Keratinocyte (primary cell): ENCODE data around the gene NEUROD2. TPM values are rescaled to one million over a fixed set of nuclear protein-coding genes. Genes with fewer than 3 reads are reported as not detected.

Source experiments
- DNase-seq: peaks from one replicate; pipeline ENCODE4 v3.0.0-alpha.2; 2011; ENCODE audit warnings: low read depth, missing footprints, low spot score
- FAIRE-seq: peaks from 2 replicates; lab custom pipeline; 2011; peaks lifted over from hg19 to GRCh38; lab: Jason Lieb, UNC
- H2AFZ ChIP-seq: 2 replicates; pipeline ENCODE4 v1.6.0; 2012; ENCODE audit warnings: low read length, control low read depth, inconsistent platforms; ENCODE audit not compliant: control insufficient read depth
- H3K27ac ChIP-seq: 2 replicates; pipeline ENCODE4 v1.5.1; 2011; ENCODE audit warnings: low read length; ENCODE audit not compliant: control insufficient read depth, insufficient read depth
- H3K27me3 ChIP-seq: 3 replicates; pipeline ENCODE4 v1.6.0; 2011; ENCODE audit warnings: low read length; ENCODE audit not compliant: control insufficient read depth, insufficient read depth; ENCODE audit errors: extremely low read depth
- H3K36me3 ChIP-seq, 2 experiments: 2 replicates in 1 of 2; 3 replicates in 1 of 2; pipeline ENCODE4 v1.5.1; 2011; ENCODE audit warnings: low read length in 2 of 2, mild to moderate bottlenecking in 1 of 2; ENCODE audit not compliant: control insufficient read depth in 2 of 2, insufficient read depth in 2 of 2; ENCODE audit errors: extremely low read depth in 1 of 2
- H3K4me1 ChIP-seq: 3 replicates; pipeline ENCODE4 v1.5.1; 2011; ENCODE audit warnings: low read length; ENCODE audit not compliant: control insufficient read depth, insufficient read depth; ENCODE audit errors: extremely low read depth
- H3K4me2 ChIP-seq: 3 replicates; pipeline ENCODE4 v1.6.0; 2011; ENCODE audit warnings: low read depth, low read length; ENCODE audit not compliant: control insufficient read depth, insufficient read depth; ENCODE audit errors: extremely low read depth
- H3K4me3 ChIP-seq, 3 experiments: fragments of 200-600 bp in 1 of 3; sonication (generic) in 1 of 3; 2 replicates in 2 of 3; 3 replicates in 1 of 3; pipeline ENCODE4 v1.5.1; 2011 to 2016; ENCODE audit warnings: low read length in 3 of 3, mild to moderate bottlenecking in 3 of 3, control low read depth in 2 of 3, inconsistent platforms in 1 of 3, low read depth in 1 of 3, mixed read lengths in 1 of 3, mixed run types in 1 of 3, moderate library complexity in 1 of 3; ENCODE audit not compliant: control insufficient read depth in 2 of 3, insufficient read depth in 2 of 3; ENCODE audit errors: extremely low read depth in 1 of 3
- H3K79me2 ChIP-seq: 2 replicates; pipeline ENCODE4 v1.6.0; 2012; ENCODE audit warnings: low read length; ENCODE audit not compliant: control insufficient read depth, insufficient read depth
- H3K9ac ChIP-seq: 3 replicates; pipeline ENCODE4 v1.6.0; 2011; ENCODE audit warnings: low read length; ENCODE audit not compliant: control insufficient read depth, insufficient read depth; ENCODE audit errors: extremely low read depth
- H3K9me1 ChIP-seq: 3 replicates; pipeline ENCODE4 v1.6.0; 2011; ENCODE audit warnings: low read length; ENCODE audit not compliant: control insufficient read depth, insufficient read depth; ENCODE audit errors: extremely low read depth
- H3K9me3 ChIP-seq: 2 replicates; pipeline ENCODE4 v1.5.1; 2012; ENCODE audit warnings: low read depth, low read length; ENCODE audit not compliant: control insufficient read depth
- H4K20me1 ChIP-seq: 3 replicates; pipeline ENCODE4 v1.6.0; 2011; ENCODE audit warnings: low read length; ENCODE audit not compliant: control insufficient read depth, insufficient read depth; ENCODE audit errors: extremely low read depth
- CTCF ChIP-seq, 3 experiments: IDR thresholded peaks in 1 of 3; conservative IDR thresholded peaks in 1 of 3; optimal IDR thresholded peaks in 1 of 3; 2 replicates in 2 of 3; 3 replicates in 1 of 3; pipeline versions ENCODE3 to v1.5.1; 2011; ENCODE audit warnings: low read length in 3 of 3, mild to moderate bottlenecking in 3 of 3, moderate library complexity in 2 of 3, control low read depth in 1 of 3, inconsistent platforms in 1 of 3; ENCODE audit not compliant: insufficient read depth in 2 of 3; ENCODE audit errors: extremely low read depth in 1 of 3
- EZH2 ChIP-seq: IDR thresholded peaks from one replicate; pipeline ENCODE4 v1.6.1; 2012; ENCODE audit warnings: inconsistent platforms, mild to moderate bottlenecking, low read length, moderate library complexity
- dilution Hi-C: fragments of 300-500 bp; cut with MboI; formaldehyde crosslinking; loops from one replicate; pipeline ENCODE4 v1.7.0; 2020; ENCODE audit warnings: low sequenced_read_pairs; ENCODE audit not compliant: extremely low pct_ligation_motif_present
- polyA plus RNA-seq, 5 experiments: library from polyadenylated mRNA; depleted of rRNA in 3 of 5; stranded (reverse) in 3 of 5; stranded (forward) in 1 of 5; unstranded in 1 of 5; fragments of >200 nt; gene quantifications; 1 replicate in 1 of 5; 2 replicates in 3 of 5; 3 replicates in 1 of 5; pipeline versions ENCODE4 v1.2.1 to v1.2.3, GENCODE V29; 2011 to 2012; ENCODE audit warnings: missing spikeins in 2 of 5, low read depth in 1 of 5, low replicate concordance in 1 of 5

Gene NEUROD2
- polyA plus RNA-seq, 1 donor (not counting 4 experiments of a cell fraction or from before 2014, with no cell fraction given): not detected

GRCh38 chr17:39568702-39569101 is 39.0 kb downstream of the NEUROD2 start:
- Histone ChIP-seq H3K79me2 (no peaks in the 10 kb centered on the region), H3K9me1 (no peaks in the 10 kb centered on the region), H3K27ac (no peak overlapping the region), H2AFZ (no peak overlapping the region), H3K4me1 (no peaks in the 10 kb centered on the region), H3K36me3 (peaks cover 0 to 13% of the 10 kb centered on the region in 2 experiments), H3K9ac (no peak overlapping the region), H3K9me3 (peaks cover 3% of the 10 kb centered on the region), H3K27me3 (no peaks in the 10 kb centered on the region), H3K4me2 (no peak overlapping the region), H4K20me1 (no peaks in the 10 kb centered on the region), H3K4me3 (no peak overlapping the region)
- TF ChIP-seq EZH2 (no peak), CTCF (optimal IDR thresholded peaks at IDR 0.05 in 1 of 3, IDR thresholded peaks at IDR 0.05 in 1 of 3, conservative IDR thresholded peaks at IDR 0.05 in 1 of 3; ENCODE audit: extremely low read depth in 1 of 3, insufficient read depth in 2 of 3, low read length in 3 of 3) (no peak)
- FAIRE-seq (no peak), DNase-seq (no peak)
- dilution Hi-C loops: no loop called here

DNA sequence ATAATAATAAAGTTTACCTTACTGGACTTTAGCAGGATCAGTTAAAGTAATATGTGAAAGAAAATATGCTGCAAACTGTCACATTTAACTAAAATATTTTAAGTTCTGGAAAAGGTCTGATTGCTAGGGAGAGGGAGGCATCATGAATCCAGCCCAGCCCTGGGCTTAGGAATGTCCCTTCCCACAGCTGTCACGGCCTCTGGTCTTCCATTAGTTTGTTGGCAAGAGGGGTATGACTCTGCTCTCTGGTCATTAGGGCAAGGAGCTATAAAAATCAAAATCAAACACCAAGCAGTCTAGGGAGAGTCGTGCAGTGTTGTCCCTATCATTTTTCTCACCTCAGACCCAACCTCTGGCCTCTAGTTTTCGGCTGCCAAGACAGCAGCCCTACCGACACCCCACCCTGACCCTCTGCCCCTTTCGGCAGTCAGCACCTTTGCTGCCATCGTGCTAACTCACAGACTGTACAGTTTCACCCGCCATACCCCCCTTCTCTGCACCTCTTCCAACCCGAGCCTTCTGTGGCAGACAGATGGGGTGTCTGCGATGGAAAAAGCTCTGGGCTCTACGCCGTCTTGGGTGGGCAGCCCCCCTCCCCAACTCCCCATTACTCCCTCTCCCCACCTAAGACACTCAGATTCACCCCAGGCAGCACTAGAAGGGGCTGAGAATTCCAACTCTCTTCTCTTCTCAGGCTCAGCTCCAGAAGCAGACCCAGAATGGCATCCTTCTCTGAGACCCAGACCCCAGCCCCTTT is 41.4 kb downstream of the NEUROD2 start:
- no peak overlapping the region for H3K4me3 ChIP-seq

More for the DNA sequence above, 41.4 kb downstream of the NEUROD2 start:
- FAIRE-seq (no peak), DNase-seq (no peak)
- Histone ChIP-seq H3K4me1 (no peaks in the 10 kb centered on the region), H4K20me1 (no peaks in the 10 kb centered on the region), H3K9ac (no peak overlapping the region), H3K27ac (no peak overlapping the region), H3K36me3 (peaks cover 0 to 13% of the 10 kb centered on the region in 2 experiments), H2AFZ (no peak overlapping the region), H3K9me1 (no peaks in the 10 kb centered on the region), H3K4me2 (no peak overlapping the region), H3K9me3 (peaks cover 3% of the 10 kb centered on the region), H3K79me2 (no peaks in the 10 kb centered on the region), H3K27me3 (no peaks in the 10 kb centered on the region)
- TF ChIP-seq CTCF (optimal IDR thresholded peaks at IDR 0.05 in 1 of 3, IDR thresholded peaks at IDR 0.05 in 1 of 3, conservative IDR thresholded peaks at IDR 0.05 in 1 of 3; ENCODE audit: extremely low read depth in 1 of 3, insufficient read depth in 2 of 3, low read length in 3 of 3): no peak
- TF ChIP-seq EZH2: no peak
- dilution Hi-C loops: no loop called here
